HepG2 (cell line): Measurements from ENCODE around the gene FNBP1L. TPM values are rescaled to one million over a fixed set of nuclear protein-coding genes. Genes with fewer than 3 reads are reported as not detected.

Experiments
- ATAC-seq: fragments of 200-7000 bp; cut with Tn5 transposase; 3 replicates; pipeline ENCODE4 v1.9.1; 2020; ENCODE audit warnings: mild to moderate bottlenecking, moderate library complexity
- BruUV-seq: library from RNA; stranded (reverse); fragments of 400-500 nt; replicated peaks from 2 replicates; lab custom pipeline; 2021; lab: Mats Ljungman, UMichigan
- CTCF ChIA-PET: fragments of 300-600 bp; formaldehyde crosslinking; extraction: SDS; loops from one replicate; lab custom pipeline; 2021; ENCODE audit warnings: low total read pairs, inconsistent platforms, low intra/inter-chr PET ratio; lab: Yijun Ruan, JAX
- POLR2A ChIA-PET: fragments of 350-600 bp; sonication (Branson Sonifier 250); formaldehyde crosslinking; loops from one replicate; lab custom pipeline; 2020; ENCODE audit warnings: antibody characterized with exemption, inconsistent platforms; lab: Yijun Ruan, JAX
- DNase-seq: peaks from one replicate; pipeline ENCODE4 v3.0.0-alpha.2; 2015; ENCODE audit warnings: low spot score
- FAIRE-seq: peaks from 3 replicates; lab custom pipeline; 2011; peaks lifted over from hg19 to GRCh38; lab: Jason Lieb, UNC
- H2AFZ ChIP-seq: one replicate; pipeline ENCODE4 v1.6.1; 2011; ENCODE audit warnings: low read length, inconsistent platforms
- H3K27ac ChIP-seq: fragments of 300-600 bp; 3 replicates; pipeline ENCODE4 v1.8.0; 2011; ENCODE audit warnings: mixed run types, mild to moderate bottlenecking, mixed read lengths, low read length, inconsistent platforms; ENCODE audit not compliant: insufficient read depth; ENCODE audit errors: extremely low read length
- H3K27me3 ChIP-seq, 2 experiments: fragments of 200-600 bp in 1 of 2; 2 replicates in 1 of 2; 3 replicates in 1 of 2; pipeline versions ENCODE4 v1.6.0 to v1.8.0; 2011; ENCODE audit warnings: low read length in 2 of 2, mild to moderate bottlenecking in 2 of 2, moderate library complexity in 2 of 2, inconsistent platforms in 1 of 2; ENCODE audit not compliant: insufficient read depth in 2 of 2, control insufficient read depth in 1 of 2
- H3K36me3 ChIP-seq, 2 experiments: fragments of 200-600 bp in 1 of 2; replicated peaks in 1 of 2; 2 replicates in 1 of 2; 3 replicates in 1 of 2; pipeline versions ENCODE4 v1.5.1 to v1.8.0; 2011; ENCODE audit warnings: low read length in 2 of 2, inconsistent platforms in 1 of 2; ENCODE audit not compliant: insufficient read depth in 2 of 2, control insufficient read depth in 1 of 2
- H3K4me1 ChIP-seq: 2 replicates; pipeline ENCODE4 v1.5.1; 2012; ENCODE audit warnings: low read length, inconsistent platforms; ENCODE audit not compliant: insufficient read depth
- H3K4me2 ChIP-seq: 2 replicates; pipeline ENCODE4 v1.6.0; 2011; ENCODE audit warnings: low read depth, low read length, inconsistent platforms
- H3K4me3 ChIP-seq, 3 experiments: fragments of 200-600 bp in 1 of 3; sonication (generic), shearing (Covaris generic) in 1 of 3; replicated peaks in 1 of 3; 2 replicates each; pipeline ENCODE4 v1.5.1; 2011 to 2016; ENCODE audit warnings: low read length in 3 of 3, inconsistent platforms in 2 of 3, low read depth in 2 of 3, mild to moderate bottlenecking in 2 of 3, control low read depth in 1 of 3, mixed read lengths in 1 of 3; ENCODE audit not compliant: insufficient read depth in 1 of 3
- H3K79me2 ChIP-seq: one replicate; pipeline ENCODE4 v1.6.1; 2011; ENCODE audit warnings: low read length, inconsistent platforms; ENCODE audit not compliant: insufficient read depth
- H3K9ac ChIP-seq: 2 replicates; pipeline ENCODE4 v1.6.0; 2011; ENCODE audit warnings: mild to moderate bottlenecking, low read depth, low read length, inconsistent platforms; ENCODE audit not compliant: insufficient read depth
- H3K9me3 ChIP-seq: 2 replicates; pipeline ENCODE4 v1.5.1; 2012; ENCODE audit warnings: mild to moderate bottlenecking, low read length
- H4K20me1 ChIP-seq: 2 replicates; pipeline ENCODE4 v1.6.0; 2011; ENCODE audit warnings: inconsistent platforms, mild to moderate bottlenecking, low read length, moderate library complexity; ENCODE audit not compliant: insufficient read depth
- HNRNPUL1 ChIP-seq: fragments of 200-400 bp; formaldehyde crosslinking; IDR thresholded peaks from 2 replicates; pipeline ENCODE4 v1.6.1; 2017; ENCODE audit warnings: low read depth, mild to moderate bottlenecking, low read length, moderate library complexity
- KAT8 ChIP-seq: IDR thresholded peaks from 2 replicates; pipeline ENCODE4 v1.6.1; 2016; ENCODE audit warnings: missing genetic modification reagents, missing compliant biosample characterization
- RFX5 ChIP-seq: IDR thresholded peaks from 2 replicates; pipeline ENCODE4 v1.6.1; 2011; ENCODE audit warnings: low read depth, low read length, improper control_type of control experiment
- SOX5 ChIP-seq: IDR thresholded peaks from 2 replicates; pipeline ENCODE4 v1.6.1; 2016; ENCODE audit warnings: borderline replicate concordance
- ZNF260 ChIP-seq: sonication (generic); formaldehyde crosslinking; IDR thresholded peaks from 2 replicates; pipeline ENCODE4 v1.4.0; 2020; ENCODE audit warnings: missing genetic modification reagents, low read depth, mild to moderate bottlenecking, borderline replicate concordance
- ZNF549 ChIP-seq: sonication (generic); formaldehyde crosslinking; IDR thresholded peaks from 2 replicates; pipeline ENCODE4 v1.5.0; 2020; ENCODE audit warnings: missing genetic modification reagents
- WGBS: methylation state at CpG from one replicate; pipeline ENCODE4 v1.1.6; 2017; ENCODE audit warnings: low lambda C conversion rate; 5-methylcytosine and 5-hydroxymethylcytosine counted together
- in situ Hi-C: cut with HindIII; loops from 2 replicates; pipeline ENCODE4 v1.10.0; 2017; ENCODE audit warnings: low pct_unique_long_range_greater_than_20kb; ENCODE audit not compliant: extremely low pct_ligation_motif_present
- intact Hi-C: fragments of 100-400 bp; cut with micrococcal nuclease; formaldehyde crosslinking; loops from one replicate; pipeline ENCODE4 v1.10.0; 2022; ENCODE audit not compliant: unreplicated experiment
- polyA plus RNA-seq, 8 experiments: library from polyadenylated mRNA; depleted of rRNA in 3 of 8; stranded (reverse) in 7 of 8; unstranded in 1 of 8; fragments of >200 nt; fragmentation: Illumina TruSeq in 4 of 8; extraction: Trizol in 4 of 8; gene quantifications; 2 replicates each; pipeline versions ENCODE4 v1.2.1 to v1.2.3, GENCODE V29; 2011 to 2016; ENCODE audit warnings: low read depth in 4 of 8, missing spikeins in 1 of 8, mixed read lengths in 1 of 8; ENCODE audit not compliant: insufficient read depth in 1 of 8
- total RNA-seq, 5 experiments: library from RNA; depleted of rRNA; stranded (reverse); fragments of >200 nt; fragmentation: Illumina TruSeq; extraction: Trizol; gene quantifications; 2 replicates each; pipeline ENCODE4 v1.2.3, GENCODE V29; 2016; ENCODE audit warnings: low read depth in 1 of 5
- TF ChIP-seq, protein P1 (sequence below): sonication (generic); formaldehyde crosslinking; IDR thresholded peaks from 2 replicates; pipeline ENCODE4 v1.5.0; 2020; ENCODE audit warnings: missing genetic modification reagents, mild to moderate bottlenecking, borderline replicate concordance
- TF ChIP-seq, protein P2 (sequence below): sonication (generic); formaldehyde crosslinking; IDR thresholded peaks from 2 replicates; pipeline ENCODE4 v1.4.0; 2020; ENCODE audit warnings: missing genetic modification reagents
- TF ChIP-seq, protein P3 (sequence below): IDR thresholded peaks from 2 replicates; pipeline ENCODE4 v1.6.1; 2016

FNBP1L gene
- total and polyA plus RNA-seq, 2 of the 13 experiments (the other 11 are each of a cell fraction or from before 2014, with no cell fraction given), result 24.1 to 27.1 TPM

DNA sequence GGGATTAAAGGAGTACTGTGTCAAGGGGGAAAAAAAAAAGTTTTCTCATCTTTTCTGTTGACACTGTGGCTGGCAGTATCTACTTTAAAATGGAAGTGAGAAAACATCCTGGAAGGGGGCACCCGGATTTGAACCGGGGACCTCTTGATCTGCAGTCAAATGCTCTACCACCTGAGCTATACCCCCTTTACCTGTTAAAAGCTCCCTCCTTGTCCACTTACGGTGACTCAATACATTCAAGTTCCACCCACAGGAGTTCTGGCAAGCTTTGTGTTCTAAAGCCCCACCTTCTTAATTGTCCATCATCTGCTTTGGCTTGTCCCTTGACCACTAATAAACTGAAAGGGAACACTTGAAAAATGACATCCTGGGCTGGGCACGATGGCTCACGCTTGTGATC lies 68.2 kb downstream of the FNBP1L start:
- POLR2A ChIA-PET, result interaction anchor here (0.6 kb wide), 1 partner anchor 26 kb away, joined by 4 read pairs; no protein-coding TSS in a partner anchor
- no peak for ATAC-seq
- Histone ChIP-seq H3K9me3 (no peaks in the 10 kb centered on the region), H3K27ac (no peak overlapping the region), H3K4me1 (peaks cover 9% of the 10 kb centered on the region; the same call in 1 of the 2 replicates), H2AFZ (no peak overlapping the region)
- in situ Hi-C loops, result no loop called here
- DNase-seq, result no peak
- no TSS peak for BruUV-seq
- CTCF ChIA-PET, result no interaction called here
- FAIRE-seq, result no peak
- TF ChIP-seq RFX5 (no peak), SOX5 (no peak), ZNF260 (no peak), KAT8 (CRISPR knock-in tag) (no peak), ZNF549 (CRISPR knock-in tag) (no peak), HNRNPUL1 (no peak)
- TF ChIP-seq, protein P1, sequence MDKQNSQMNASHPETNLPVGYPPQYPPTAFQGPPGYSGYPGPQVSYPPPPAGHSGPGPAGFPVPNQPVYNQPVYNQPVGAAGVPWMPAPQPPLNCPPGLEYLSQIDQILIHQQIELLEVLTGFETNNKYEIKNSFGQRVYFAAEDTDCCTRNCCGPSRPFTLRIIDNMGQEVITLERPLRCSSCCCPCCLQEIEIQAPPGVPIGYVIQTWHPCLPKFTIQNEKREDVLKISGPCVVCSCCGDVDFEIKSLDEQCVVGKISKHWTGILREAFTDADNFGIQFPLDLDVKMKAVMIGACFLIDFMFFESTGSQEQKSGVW (CRISPR knock-in tag), result no peak
- TF ChIP-seq, protein P2, sequence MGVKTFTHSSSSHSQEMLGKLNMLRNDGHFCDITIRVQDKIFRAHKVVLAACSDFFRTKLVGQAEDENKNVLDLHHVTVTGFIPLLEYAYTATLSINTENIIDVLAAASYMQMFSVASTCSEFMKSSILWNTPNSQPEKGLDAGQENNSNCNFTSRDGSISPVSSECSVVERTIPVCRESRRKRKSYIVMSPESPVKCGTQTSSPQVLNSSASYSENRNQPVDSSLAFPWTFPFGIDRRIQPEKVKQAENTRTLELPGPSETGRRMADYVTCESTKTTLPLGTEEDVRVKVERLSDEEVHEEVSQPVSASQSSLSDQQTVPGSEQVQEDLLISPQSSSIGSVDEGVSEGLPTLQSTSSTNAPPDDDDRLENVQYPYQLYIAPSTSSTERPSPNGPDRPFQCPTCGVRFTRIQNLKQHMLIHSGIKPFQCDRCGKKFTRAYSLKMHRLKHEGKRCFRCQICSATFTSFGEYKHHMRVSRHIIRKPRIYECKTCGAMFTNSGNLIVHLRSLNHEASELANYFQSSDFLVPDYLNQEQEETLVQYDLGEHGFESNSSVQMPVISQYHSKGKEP, result no peak
- TF ChIP-seq, protein P3, sequence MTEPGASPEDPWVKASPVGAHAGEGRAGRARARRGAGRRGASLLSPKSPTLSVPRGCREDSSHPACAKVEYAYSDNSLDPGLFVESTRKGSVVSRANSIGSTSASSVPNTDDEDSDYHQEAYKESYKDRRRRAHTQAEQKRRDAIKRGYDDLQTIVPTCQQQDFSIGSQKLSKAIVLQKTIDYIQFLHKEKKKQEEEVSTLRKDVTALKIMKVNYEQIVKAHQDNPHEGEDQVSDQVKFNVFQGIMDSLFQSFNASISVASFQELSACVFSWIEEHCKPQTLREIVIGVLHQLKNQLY, result no peak
- TF ChIP-seq, all 625 proteins: peak for 0
- WGBS, result 89% methylated on average over 5 of the region's 5 CpGs
- intact Hi-C loops, result no loop called here
- no peak overlapping the region for H3K4me3 ChIP-seq
- H4K20me1 ChIP-seq, result no peaks in the 10 kb centered on the region
- H3K79me2 ChIP-seq, result no peaks in the 10 kb centered on the region
- H3K36me3 ChIP-seq, result peaks cover 1 to 2% of the 10 kb centered on the region in 2 experiments; a peak in 2 of 5 replicates
- no peak overlapping the region for H3K4me2 ChIP-seq
- H3K27me3 ChIP-seq, result no peaks in the 10 kb centered on the region
- no peak overlapping the region for H3K9ac ChIP-seq
